Natural killer cell (primary cell): ENCODE results near the gene CSF1. TPM values are rescaled to one million over a fixed set of nuclear protein-coding genes. Genes with fewer than 3 reads are reported as not detected.

Source experiments
- ATAC-seq, 3 donors: fragments of 150-1000 bp in 2 of 3; fragments of 200-7000 bp in 1 of 3; cut with Tn5 transposase; 1 replicate in 1 of 3; 2 replicates in 2 of 3; pipeline ENCODE4 v1.10.0; 2021; ENCODE audit warnings: mild to moderate bottlenecking in 2 of 3, moderate library complexity in 2 of 3
- DNase-seq, 2 donors: peaks; one replicate each; pipeline versions ENCODE4 v3.0.0 to v3.0.0-alpha.2; 2013 to 2021; ENCODE audit warnings: mixed read lengths in 1 of 2
- H3K27ac ChIP-seq: one replicate; pipeline ENCODE4 v1.5.1; 2013; ENCODE audit warnings: mild to moderate bottlenecking, low read length
- H3K27me3 ChIP-seq: one replicate; pipeline ENCODE4 v1.6.1; 2013; ENCODE audit warnings: low read length; ENCODE audit not compliant: control insufficient read depth, insufficient read depth
- H3K36me3 ChIP-seq: one replicate; pipeline ENCODE4 v1.6.1; 2013; ENCODE audit warnings: low read length; ENCODE audit not compliant: control insufficient read depth, insufficient read depth
- H3K4me1 ChIP-seq: one replicate; pipeline ENCODE4 v1.6.1; 2013; ENCODE audit warnings: low read length; ENCODE audit not compliant: control insufficient read depth, insufficient read depth
- H3K4me3 ChIP-seq: one replicate; pipeline ENCODE4 v1.5.1; 2013; ENCODE audit warnings: low read length
- H3K9me3 ChIP-seq: one replicate; pipeline ENCODE4 v1.6.1; 2013; ENCODE audit warnings: low read length; ENCODE audit not compliant: control insufficient read depth, insufficient read depth
- H3K27ac Mint-ChIP-seq, 2 donors: one replicate each; pipeline ENCODE4 v1.8.0; 2022; ENCODE audit warnings: mild to moderate bottlenecking in 2 of 2, mixed read lengths in 2 of 2, moderate library complexity in 1 of 2
- H3K27me3 Mint-ChIP-seq, 2 donors: one replicate each; pipeline ENCODE4 v1.8.0; 2022; ENCODE audit warnings: low read depth in 2 of 2, mixed read lengths in 2 of 2
- H3K36me3 Mint-ChIP-seq: one replicate; pipeline ENCODE4 v1.8.0; 2022; ENCODE audit warnings: mixed read lengths
- H3K4me1 Mint-ChIP-seq, 2 donors: one replicate each; pipeline ENCODE4 v1.8.0; 2022; ENCODE audit warnings: mixed read lengths in 2 of 2
- H3K4me3 Mint-ChIP-seq: one replicate; pipeline ENCODE4 v1.8.0; 2022; ENCODE audit warnings: mild to moderate bottlenecking, moderate library complexity, mixed read lengths
- H3K9me3 Mint-ChIP-seq, 2 donors: one replicate each; pipeline ENCODE4 v1.8.0; 2022; ENCODE audit warnings: mixed read lengths in 2 of 2
- WGBS: methylation state at CpG from one replicate; pipeline ENCODE4 v1.1.7; 2013; ENCODE audit warnings: missing lambda C conversion rate; ENCODE audit not compliant: insufficient coverage; 5-methylcytosine and 5-hydroxymethylcytosine counted together
- intact Hi-C: fragments of 100-400 bp; cut with micrococcal nuclease; formaldehyde crosslinking; loops from one replicate; pipeline ENCODE4 v1.14.2; 2022
- total RNA-seq, 4 donors: library from RNA; stranded (reverse); fragments of 120-200 nt in 1 of 4; gene quantifications; one replicate each; pipeline versions ENCODE4 v1.2.3 to v1.2.4, GENCODE V29; 2013 to 2022
- TF ChIP-seq, protein P1 (sequence below): fragments of 200-600 bp; IDR thresholded peaks from one replicate; pipeline ENCODE4 v1.8.0; 2022; ENCODE audit warnings: antibody characterized with exemption

CSF1 gene
- total RNA-seq, 3 donors from 2014 or later (not counting 1 experiment from before 2014, with no cell fraction given) = 2.1 to 57.9 (median 3.7) TPM

DNA sequence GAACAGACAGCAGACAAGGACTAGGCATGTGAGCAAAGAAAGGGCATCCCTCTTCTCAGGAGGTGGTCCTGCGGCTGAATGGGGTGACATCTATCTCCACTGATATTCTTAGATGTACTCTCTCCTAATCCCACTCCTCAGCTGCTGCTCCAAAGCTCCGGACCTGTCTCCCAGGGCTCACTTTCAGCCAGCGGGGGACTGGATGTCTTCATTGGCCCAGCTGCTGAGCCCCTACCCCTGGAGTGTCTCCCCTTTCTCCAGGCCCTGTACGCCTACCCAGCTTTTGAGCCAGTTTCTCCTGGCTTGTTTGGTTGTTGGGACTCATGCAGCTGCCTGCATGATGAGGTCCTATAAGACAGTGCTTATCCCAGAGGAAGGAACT, 28.8 kb upstream of the CSF1 start:
- Histone ChIP-seq H3K4me1 (peaks cover 13% of the 10 kb centered on the region), H3K9me3 (no peaks in the 10 kb centered on the region), H3K36me3 (no peaks in the 10 kb centered on the region), H3K27ac (no peak overlapping the region), H3K27me3 (no peaks in the 10 kb centered on the region), H3K4me3 (no peak overlapping the region)
- WGBS = 91% methylated on average over 4 of the region's 4 CpGs
- DNase-seq = no peak
- TF ChIP-seq, protein P1, sequence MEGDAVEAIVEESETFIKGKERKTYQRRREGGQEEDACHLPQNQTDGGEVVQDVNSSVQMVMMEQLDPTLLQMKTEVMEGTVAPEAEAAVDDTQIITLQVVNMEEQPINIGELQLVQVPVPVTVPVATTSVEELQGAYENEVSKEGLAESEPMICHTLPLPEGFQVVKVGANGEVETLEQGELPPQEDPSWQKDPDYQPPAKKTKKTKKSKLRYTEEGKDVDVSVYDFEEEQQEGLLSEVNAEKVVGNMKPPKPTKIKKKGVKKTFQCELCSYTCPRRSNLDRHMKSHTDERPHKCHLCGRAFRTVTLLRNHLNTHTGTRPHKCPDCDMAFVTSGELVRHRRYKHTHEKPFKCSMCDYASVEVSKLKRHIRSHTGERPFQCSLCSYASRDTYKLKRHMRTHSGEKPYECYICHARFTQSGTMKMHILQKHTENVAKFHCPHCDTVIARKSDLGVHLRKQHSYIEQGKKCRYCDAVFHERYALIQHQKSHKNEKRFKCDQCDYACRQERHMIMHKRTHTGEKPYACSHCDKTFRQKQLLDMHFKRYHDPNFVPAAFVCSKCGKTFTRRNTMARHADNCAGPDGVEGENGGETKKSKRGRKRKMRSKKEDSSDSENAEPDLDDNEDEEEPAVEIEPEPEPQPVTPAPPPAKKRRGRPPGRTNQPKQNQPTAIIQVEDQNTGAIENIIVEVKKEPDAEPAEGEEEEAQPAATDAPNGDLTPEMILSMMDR = no peak
- no peak for ATAC-seq
- Mint-ChIP-seq H3K9me3 (no peaks in the 10 kb centered on the region), H3K4me1 (no peaks in the 10 kb centered on the region), H3K27ac (no peak overlapping the region), H3K36me3 (no peaks in the 10 kb centered on the region), H3K27me3 (peaks cover 0 to 4% of the 10 kb centered on the region in 2 donors), H3K4me3 (no peak overlapping the region)
- intact Hi-C loops = no loop called here

DNA sequence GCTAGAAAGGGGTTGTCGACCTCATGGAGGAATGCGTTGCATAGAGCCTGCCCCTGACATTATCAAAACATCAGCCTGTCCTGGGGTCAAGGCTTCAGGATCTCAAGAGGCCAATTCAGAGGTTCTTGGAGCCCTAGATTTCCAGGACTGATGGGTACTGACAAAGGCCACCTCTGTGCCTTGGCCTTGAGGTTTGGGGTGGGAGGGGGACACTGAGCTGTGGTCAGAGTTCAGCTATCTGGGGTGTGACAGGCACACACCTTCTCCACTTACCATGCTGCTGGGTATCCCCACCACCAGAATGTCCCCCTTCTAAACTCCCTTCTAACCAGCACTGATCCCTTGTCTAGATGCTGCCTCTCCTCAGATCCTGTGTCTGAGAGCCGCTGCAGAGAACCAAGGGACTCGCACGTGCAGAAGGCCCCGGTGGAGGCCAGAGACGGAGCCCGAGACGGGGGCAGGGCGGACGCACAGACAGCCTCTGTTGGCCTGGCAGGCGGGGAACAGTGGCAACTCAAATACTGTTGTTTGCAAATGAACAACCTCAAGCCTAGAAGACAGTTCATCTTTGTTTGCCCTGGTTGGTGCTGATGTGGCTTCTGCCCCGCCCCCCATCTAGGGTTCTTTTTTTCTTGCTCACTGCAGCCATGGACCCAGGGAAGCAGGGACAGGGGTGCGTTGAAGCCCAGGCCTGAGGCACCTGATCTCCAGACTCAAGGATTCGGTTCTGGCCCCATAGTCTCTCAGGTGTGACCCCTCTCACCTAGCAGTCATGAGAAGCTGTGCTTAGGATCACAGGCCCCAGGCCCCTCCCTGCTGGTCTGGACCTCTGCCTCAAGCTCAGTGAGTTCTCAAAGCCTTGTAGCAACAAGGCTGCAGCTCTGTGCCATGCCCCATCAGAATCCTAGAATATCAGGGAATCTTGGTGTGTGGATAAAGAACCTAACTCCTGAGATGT, 28.1 kb upstream of the CSF1 start:
- Histone ChIP-seq H3K4me3 (no peak overlapping the region), H3K27ac (no peak overlapping the region), H3K27me3 (no peaks in the 10 kb centered on the region), H3K9me3 (no peaks in the 10 kb centered on the region), H3K36me3 (no peaks in the 10 kb centered on the region), H3K4me1 (peaks cover 20% of the 10 kb centered on the region)
- intact Hi-C loops = no loop called here
- Mint-ChIP-seq H3K27me3 (peaks cover 0 to 4% of the 10 kb centered on the region in 2 donors), H3K4me1 (no peaks in the 10 kb centered on the region), H3K36me3 (no peaks in the 10 kb centered on the region), H3K4me3 (no peak overlapping the region), H3K27ac (no peak overlapping the region), H3K9me3 (no peaks in the 10 kb centered on the region)
- TF ChIP-seq, protein P1 = no peak
- no peak for DNase-seq
- 93% methylated on average over 15 of the region's 15 CpGs for WGBS
- ATAC-seq = no peak

DNA sequence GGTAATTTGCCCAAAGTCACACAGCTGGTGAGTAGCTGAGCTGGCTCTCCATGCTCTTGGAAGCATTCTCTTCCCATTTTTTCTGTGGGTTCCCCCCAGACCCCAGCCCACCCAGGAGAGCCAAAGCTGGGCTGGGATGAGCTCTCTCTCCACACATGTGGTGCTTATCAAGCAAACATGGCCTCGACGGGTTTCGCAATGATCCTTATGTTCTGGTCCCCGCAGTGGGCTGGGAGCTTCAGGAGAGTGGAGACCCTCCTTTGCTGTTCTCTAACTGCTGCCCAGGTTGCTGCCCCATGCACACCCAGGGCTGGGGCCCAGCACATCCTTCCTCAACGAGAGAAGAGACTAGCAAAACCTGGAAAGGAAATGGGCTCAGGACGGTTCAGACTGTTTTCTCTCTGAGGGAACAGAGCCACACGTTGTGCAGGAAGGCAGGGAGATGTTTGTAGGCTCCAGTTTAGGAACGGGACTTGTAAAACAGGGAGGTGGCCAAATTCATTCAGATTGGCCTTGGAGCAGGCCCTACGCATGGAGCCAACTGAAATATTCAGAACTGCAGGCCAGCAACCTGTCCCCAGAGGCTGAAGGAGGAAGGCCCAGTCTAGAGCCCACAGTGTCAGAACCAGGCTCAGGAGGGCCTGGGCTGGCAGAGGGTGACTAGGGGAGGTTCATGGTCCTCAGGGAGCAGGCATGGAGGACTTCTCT, 27.2 kb upstream of the CSF1 start:
- DNase-seq (no peak), ATAC-seq (no peak)
- Histone ChIP-seq H3K27me3 (no peaks in the 10 kb centered on the region), H3K36me3 (no peaks in the 10 kb centered on the region), H3K9me3 (no peaks in the 10 kb centered on the region), H3K4me1 (peaks cover 26% of the 10 kb centered on the region), H3K4me3 (no peak overlapping the region), H3K27ac (no peak overlapping the region)
- H3K27ac Mint-ChIP-seq = no peak overlapping the region
- H3K4me3 Mint-ChIP-seq = no peak overlapping the region
- peaks cover 0 to 4% of the 10 kb centered on the region in 2 donors for H3K27me3 Mint-ChIP-seq
- TF ChIP-seq, protein P1 = no peak
- 75% methylated on average over 9 of the region's 9 CpGs for WGBS
- intact Hi-C loops = no loop called here
- H3K4me1 Mint-ChIP-seq = no peaks in the 10 kb centered on the region
- no peaks in the 10 kb centered on the region for H3K9me3 Mint-ChIP-seq
- no peaks in the 10 kb centered on the region for H3K36me3 Mint-ChIP-seq
